ENCODE results near the gene TRDN. TPM values are rescaled to one million over a fixed set of nuclear protein-coding genes. Genes with fewer than 3 reads are reported as not detected.
"Not testable (repeated sequence)": the region's sequence is repeated elsewhere in the genome, so short reads cannot be mapped to it uniquely, and the experiment has no call there.

The TRDN gene
- total RNA-seq, 1 donor from 2014 or later = not detected

DNA sequence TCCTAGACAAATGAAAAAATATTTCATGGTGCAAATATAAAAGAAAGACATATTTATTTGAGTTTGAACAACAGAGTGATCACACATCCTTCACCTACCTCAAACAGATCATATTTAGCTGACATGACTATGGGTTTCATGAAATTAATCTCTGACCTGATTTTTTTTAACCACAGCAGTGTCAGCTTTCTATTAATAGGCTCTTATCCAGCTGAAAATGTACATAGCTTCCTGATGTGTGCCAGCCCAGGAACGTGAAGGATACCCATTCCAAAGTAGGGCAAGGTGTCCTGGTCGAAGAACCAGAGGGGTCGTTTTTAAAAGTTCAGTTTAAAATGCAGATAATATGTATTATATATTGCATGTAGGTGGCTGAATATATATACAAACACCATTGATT, 19.8 kb downstream of the TRDN start:
- Mint-ChIP-seq H3K27ac (no peak overlapping the region), H3K4me1 (ENCODE audit: low read depth) (no peaks in the 10 kb centered on the region), H3K9me3 (no peaks in the 10 kb centered on the region), H3K36me3 (ENCODE audit: low read depth) (no peaks in the 10 kb centered on the region), H3K4me3 (no peak overlapping the region), H3K27me3 (ENCODE audit: insufficient read depth) (no peaks in the 10 kb centered on the region)
- DNase-seq (ENCODE audit: low spot score) = no peak
- intact Hi-C loops (cut with micrococcal nuclease) = no loop called here

DNA sequence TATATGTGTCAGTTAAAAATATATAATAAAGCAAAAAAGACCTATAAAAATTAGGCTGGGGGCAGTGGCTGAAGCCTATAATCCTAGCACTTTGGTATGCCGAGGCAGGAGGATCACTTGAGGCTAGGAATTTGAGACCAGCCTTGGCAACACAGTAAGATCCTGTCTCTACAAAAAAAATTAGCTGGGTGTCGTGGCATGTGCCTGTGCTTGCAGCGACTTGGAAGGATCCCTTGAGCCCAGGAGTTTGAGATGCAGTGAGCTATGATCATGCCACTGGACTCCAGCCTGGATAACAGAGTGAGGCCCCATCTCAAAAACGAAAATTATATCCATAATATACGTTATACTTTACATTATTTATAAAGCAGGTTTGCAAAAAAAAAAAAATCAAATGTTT, 20.7 kb downstream of the TRDN start:
- no peak overlapping the region for H3K27ac Mint-ChIP-seq
- intact Hi-C loops (cut with micrococcal nuclease) = no loop called here
- no peaks in the 10 kb centered on the region for H3K9me3 Mint-ChIP-seq
- no peaks in the 10 kb centered on the region for H3K4me1 Mint-ChIP-seq (ENCODE audit: low read depth)
- H3K36me3 Mint-ChIP-seq (ENCODE audit: low read depth) = no peaks in the 10 kb centered on the region
- no peak for DNase-seq (ENCODE audit: low spot score)
- H3K4me3 Mint-ChIP-seq = no peak overlapping the region
- no peaks in the 10 kb centered on the region for H3K27me3 Mint-ChIP-seq (ENCODE audit: insufficient read depth)

DNA sequence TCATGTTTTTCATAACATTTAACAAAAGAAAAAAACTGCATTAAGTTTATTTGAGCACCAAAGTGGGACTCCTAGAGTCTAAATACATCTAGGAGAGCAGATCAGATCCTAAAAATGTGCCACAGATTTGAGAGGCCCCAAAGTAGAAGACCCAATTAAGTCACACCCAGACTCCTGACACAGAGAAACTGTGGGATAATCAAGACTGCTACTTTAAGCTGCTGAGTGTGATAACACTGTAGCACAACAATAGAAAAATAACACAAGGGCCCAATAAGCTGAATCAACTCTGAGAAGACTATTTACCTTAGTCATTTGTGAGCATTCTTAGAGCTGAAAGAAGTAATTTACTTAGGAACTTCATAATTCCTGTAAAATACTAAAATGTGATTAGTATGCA, 26.0 kb downstream of the TRDN start:
- no peaks in the 10 kb centered on the region for H3K36me3 Mint-ChIP-seq (ENCODE audit: low read depth)
- H3K27me3 Mint-ChIP-seq (ENCODE audit: insufficient read depth) = no peaks in the 10 kb centered on the region
- intact Hi-C loops (cut with micrococcal nuclease) = no loop called here
- H3K4me1 Mint-ChIP-seq (ENCODE audit: low read depth) = no peaks in the 10 kb centered on the region
- H3K27ac Mint-ChIP-seq = no peak overlapping the region
- no peak overlapping the region for H3K4me3 Mint-ChIP-seq
- no peak for DNase-seq (ENCODE audit: low spot score)
- no peaks in the 10 kb centered on the region for H3K9me3 Mint-ChIP-seq

DNA sequence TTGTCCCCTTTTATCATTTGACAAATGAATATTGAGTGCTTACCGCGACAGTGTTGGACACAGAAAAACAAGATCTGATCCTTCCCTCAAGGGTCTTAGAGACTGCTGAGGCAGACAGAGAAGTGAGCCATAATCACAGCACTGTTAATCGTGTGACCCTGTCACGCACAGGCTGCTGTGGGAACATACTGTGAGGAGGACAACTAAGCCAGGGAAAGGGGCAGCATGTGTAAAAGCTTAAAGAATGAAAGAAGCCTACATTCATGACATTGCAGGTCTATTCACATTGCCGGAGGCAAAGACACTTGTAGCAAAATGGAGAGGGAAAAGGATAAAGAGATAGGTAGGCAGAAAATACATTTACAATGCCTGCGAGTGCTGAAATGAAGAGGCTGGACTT, 32.7 kb downstream of the TRDN start:
- Mint-ChIP-seq H3K4me1 (ENCODE audit: low read depth) (no peaks in the 10 kb centered on the region), H3K27ac (no peak overlapping the region), H3K36me3 (ENCODE audit: low read depth) (no peaks in the 10 kb centered on the region), H3K27me3 (ENCODE audit: insufficient read depth) (no peaks in the 10 kb centered on the region), H3K4me3 (no peak overlapping the region), H3K9me3 (no peaks in the 10 kb centered on the region)
- no peak for DNase-seq (ENCODE audit: low spot score)
- intact Hi-C loops (cut with micrococcal nuclease) = no loop called here

DNA sequence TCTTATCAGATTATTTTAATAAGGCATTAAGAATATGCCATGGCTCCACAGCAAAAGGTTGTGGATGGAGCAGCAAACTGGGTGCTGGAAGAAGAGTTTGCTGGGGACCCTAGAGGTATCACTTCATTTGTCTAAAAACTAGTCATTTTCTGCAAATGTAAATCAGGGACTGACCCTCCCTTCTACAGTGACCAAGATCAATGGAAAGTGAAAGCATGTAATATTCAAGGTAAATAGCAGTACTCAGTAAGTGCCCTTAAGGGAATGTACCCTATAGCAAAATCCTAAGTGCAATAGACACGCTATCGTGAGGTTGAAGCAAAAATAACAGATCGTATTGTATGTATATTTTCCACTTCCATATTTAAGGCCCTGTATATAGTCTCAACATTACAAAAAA, 38.7 kb downstream of the TRDN start:
- Mint-ChIP-seq H3K27ac (no peak overlapping the region), H3K9me3 (no peaks in the 10 kb centered on the region)

DNA sequence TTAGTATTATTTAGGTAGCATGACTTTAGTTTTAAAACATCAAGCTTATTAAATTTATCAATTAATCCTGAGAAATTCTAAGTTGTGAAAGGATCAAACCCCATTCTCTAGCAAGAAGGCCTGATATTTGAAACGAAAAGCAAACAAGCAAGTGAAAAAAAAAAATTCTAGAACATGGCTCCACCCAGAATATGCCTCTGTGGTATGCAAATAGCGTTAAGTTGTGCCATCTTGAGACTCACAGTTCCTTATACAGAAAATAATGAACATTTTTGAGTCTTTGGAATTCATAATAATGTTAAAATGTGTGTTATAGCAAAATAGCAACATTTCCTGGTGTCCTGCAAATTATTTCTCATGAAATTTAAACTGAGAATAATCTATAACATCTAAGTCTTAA, 42.0 kb downstream of the TRDN start:
- H3K9me3 Mint-ChIP-seq = no peaks in the 10 kb centered on the region
- no peaks in the 10 kb centered on the region for H3K27me3 Mint-ChIP-seq (ENCODE audit: insufficient read depth)
- H3K4me3 Mint-ChIP-seq = no peak overlapping the region
- H3K4me1 Mint-ChIP-seq (ENCODE audit: low read depth) = no peaks in the 10 kb centered on the region
- intact Hi-C loops (cut with micrococcal nuclease) = no loop called here
- H3K36me3 Mint-ChIP-seq (ENCODE audit: low read depth) = no peaks in the 10 kb centered on the region
- no peak for DNase-seq (ENCODE audit: low spot score)
- no peak overlapping the region for H3K27ac Mint-ChIP-seq

More for the DNA sequence above, 38.7 kb downstream of the TRDN start:
- no peaks in the 10 kb centered on the region for H3K36me3 Mint-ChIP-seq (ENCODE audit: low read depth)
- DNase-seq (ENCODE audit: low spot score) = no peak
- H3K27me3 Mint-ChIP-seq (ENCODE audit: insufficient read depth) = no peaks in the 10 kb centered on the region
- no peak overlapping the region for H3K4me3 Mint-ChIP-seq
- no peaks in the 10 kb centered on the region for H3K4me1 Mint-ChIP-seq (ENCODE audit: low read depth)
- intact Hi-C loops (cut with micrococcal nuclease) = no loop called here

DNA sequence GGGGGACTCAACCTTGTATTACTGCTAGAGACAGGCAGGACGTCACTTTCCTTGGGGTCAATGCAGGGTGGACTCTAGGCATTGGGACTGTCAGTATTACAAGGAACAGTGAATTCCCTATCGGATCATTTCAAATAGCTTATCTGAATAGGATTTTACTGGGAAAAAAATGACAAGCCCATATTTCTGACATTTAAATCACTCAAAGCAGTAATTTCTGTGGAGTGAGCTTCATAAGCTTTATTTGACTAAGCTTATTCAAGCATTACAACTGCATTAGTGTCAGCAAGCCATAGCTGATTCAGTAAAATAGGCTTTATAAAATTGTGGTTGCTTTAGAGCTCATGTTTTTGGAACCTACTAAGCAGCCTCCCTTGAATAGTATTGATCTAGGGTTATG, 44.3 kb downstream of the TRDN start:
- Mint-ChIP-seq H3K4me1 (ENCODE audit: low read depth) (no peaks in the 10 kb centered on the region), H3K36me3 (ENCODE audit: low read depth) (no peaks in the 10 kb centered on the region), H3K27ac (no peak overlapping the region), H3K4me3 (no peak overlapping the region), H3K27me3 (ENCODE audit: insufficient read depth) (no peaks in the 10 kb centered on the region), H3K9me3 (no peaks in the 10 kb centered on the region)
- no peak for DNase-seq (ENCODE audit: low spot score)
- intact Hi-C loops (cut with micrococcal nuclease) = no loop called here

DNA sequence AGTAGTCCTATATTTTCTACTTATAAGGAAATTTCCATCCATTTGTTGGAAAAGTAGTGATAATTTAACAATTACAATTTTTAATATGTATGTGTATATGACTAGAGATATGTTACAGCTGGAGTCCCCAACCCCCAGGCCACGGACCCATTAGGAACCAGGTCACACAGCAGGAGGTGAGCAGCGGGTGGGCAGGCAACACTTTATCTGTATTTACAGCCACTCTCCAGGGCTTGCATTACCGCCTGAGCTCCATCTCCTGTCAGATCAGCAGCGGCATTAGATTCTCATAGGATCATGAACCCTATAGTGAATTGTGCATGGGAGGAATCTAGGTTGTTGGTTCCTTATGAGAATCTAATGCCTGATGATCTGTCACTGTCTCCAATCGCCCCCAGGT, 46.8 kb downstream of the TRDN start:
- intact Hi-C loops (cut with micrococcal nuclease) = no loop called here
- no peaks in the 10 kb centered on the region for H3K4me1 Mint-ChIP-seq (ENCODE audit: low read depth)
- no peak overlapping the region for H3K27ac Mint-ChIP-seq
- DNase-seq (ENCODE audit: low spot score) = no peak
- no peak overlapping the region for H3K4me3 Mint-ChIP-seq
- H3K27me3 Mint-ChIP-seq (ENCODE audit: insufficient read depth) = no peaks in the 10 kb centered on the region
- H3K36me3 Mint-ChIP-seq (ENCODE audit: low read depth) = no peaks in the 10 kb centered on the region
- no peaks in the 10 kb centered on the region for H3K9me3 Mint-ChIP-seq

DNA sequence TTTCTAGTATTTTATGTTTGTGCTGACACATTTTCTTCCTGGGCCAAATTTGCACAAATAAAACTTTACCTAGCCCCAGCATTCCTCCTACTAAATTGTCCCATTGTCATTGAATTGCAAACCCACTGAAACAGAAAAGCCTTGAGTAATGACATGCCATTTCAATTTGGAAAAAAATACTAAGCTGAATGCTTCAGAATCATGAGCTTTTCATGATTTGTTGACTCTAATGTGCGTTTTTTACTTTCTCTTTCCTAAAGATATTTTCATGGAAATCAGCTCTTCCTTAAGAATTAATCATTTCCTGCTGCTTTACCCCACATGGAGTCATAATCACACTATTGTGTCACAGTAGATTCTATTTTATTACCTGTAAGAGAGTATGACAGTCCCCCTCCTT, 47.4 kb downstream of the TRDN start:
- Mint-ChIP-seq H3K4me3 (no peak overlapping the region), H3K27me3 (ENCODE audit: insufficient read depth) (no peaks in the 10 kb centered on the region), H3K36me3 (ENCODE audit: low read depth) (no peaks in the 10 kb centered on the region), H3K27ac (no peak overlapping the region), H3K4me1 (ENCODE audit: low read depth) (no peaks in the 10 kb centered on the region), H3K9me3 (no peaks in the 10 kb centered on the region)
- intact Hi-C loops (cut with micrococcal nuclease) = no loop called here
- no peak for DNase-seq (ENCODE audit: low spot score)

DNA sequence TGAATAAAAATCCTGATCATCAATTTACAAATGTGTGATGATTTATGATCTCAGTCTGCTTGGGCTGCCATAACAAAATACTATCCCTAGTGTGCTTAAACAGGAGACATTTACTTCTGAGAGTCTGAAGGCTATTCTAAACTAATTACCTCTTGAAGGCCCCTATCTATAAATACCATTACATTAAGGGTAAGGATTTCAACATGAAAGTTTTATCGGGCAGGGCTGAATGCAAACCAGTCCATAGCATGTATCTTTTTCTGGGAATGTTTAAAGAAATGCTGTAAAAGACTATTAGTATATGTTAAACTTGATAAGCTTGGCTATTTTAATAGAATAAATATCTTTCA, 48.2 kb downstream of the TRDN start:
- Mint-ChIP-seq H3K27ac (no peak overlapping the region), H3K36me3 (ENCODE audit: low read depth) (no peaks in the 10 kb centered on the region), H3K4me1 (ENCODE audit: low read depth) (no peaks in the 10 kb centered on the region), H3K4me3 (no peak overlapping the region), H3K27me3 (ENCODE audit: insufficient read depth) (no peaks in the 10 kb centered on the region), H3K9me3 (no peaks in the 10 kb centered on the region)
- intact Hi-C loops (cut with micrococcal nuclease) = no loop called here
- no peak for DNase-seq (ENCODE audit: low spot score)

DNA sequence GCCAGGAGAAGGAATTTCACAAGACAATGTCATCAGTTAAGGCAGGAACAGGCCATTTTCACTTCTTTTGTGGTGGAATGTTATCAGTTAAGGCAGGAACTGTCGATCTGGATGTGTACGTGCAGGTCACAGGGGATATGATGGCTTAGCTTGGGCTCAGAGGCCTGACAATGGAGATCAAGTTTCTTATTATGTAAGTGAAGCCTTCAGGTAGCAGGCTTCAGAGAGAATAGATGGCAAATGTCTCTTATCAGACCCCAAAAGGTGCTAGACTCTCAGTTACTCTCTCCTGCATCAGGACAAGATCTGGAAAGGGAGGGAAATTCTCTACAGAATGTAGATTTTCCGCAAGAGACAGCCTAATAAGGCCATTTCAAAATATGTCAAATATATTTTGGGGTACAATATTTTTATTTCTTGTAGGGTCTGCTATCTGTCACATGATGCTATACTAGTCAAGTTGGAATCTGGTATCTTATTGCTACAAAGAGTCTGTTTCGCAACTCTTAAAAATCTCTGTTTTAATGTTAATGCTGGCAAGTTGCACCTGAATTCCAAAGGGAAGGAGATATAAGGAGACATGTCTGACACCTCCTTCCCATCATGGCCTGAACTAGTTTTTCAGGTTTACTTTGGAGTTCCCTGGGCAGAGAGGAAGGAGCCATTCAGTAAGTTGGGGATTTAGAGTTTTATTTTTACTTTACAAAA, 48.8 kb downstream of the TRDN start:
- no peak overlapping the region for H3K27ac Mint-ChIP-seq
- H3K9me3 Mint-ChIP-seq = no peaks in the 10 kb centered on the region
- DNase-seq (ENCODE audit: low spot score) = no peak
- no peaks in the 10 kb centered on the region for H3K4me1 Mint-ChIP-seq (ENCODE audit: low read depth)
- no peak overlapping the region for H3K4me3 Mint-ChIP-seq
- intact Hi-C loops (cut with micrococcal nuclease) = no loop called here
- no peaks in the 10 kb centered on the region for H3K27me3 Mint-ChIP-seq (ENCODE audit: insufficient read depth)
- no peaks in the 10 kb centered on the region for H3K36me3 Mint-ChIP-seq (ENCODE audit: low read depth)

DNA sequence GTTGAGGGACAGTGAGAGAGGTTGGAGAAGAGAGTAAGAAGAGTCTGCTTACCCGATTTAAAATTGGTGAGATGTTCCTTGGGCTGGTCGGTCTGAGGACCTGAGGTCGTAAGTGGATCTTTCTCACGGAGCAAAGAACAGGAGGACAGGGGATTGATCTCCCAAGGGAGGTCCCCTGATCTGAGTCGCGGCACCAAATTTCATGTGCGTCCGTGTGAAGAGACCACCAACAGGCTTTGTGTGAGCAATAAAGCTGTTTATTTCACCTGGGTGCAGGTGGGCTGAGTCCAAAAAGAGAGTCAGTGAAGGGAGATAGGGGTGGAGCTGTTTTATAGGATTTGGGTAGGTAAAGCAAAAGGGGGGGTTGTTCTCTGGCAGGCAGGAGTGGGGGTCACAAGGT, 49.3 kb downstream of the TRDN start:
- H3K9me3 Mint-ChIP-seq; H3K36me3 Mint-ChIP-seq (ENCODE audit: low read depth); H3K4me3 Mint-ChIP-seq; DNase-seq (ENCODE audit: low spot score); H3K27me3 Mint-ChIP-seq (ENCODE audit: insufficient read depth); H3K4me1 Mint-ChIP-seq (ENCODE audit: low read depth); intact Hi-C loops (cut with micrococcal nuclease); H3K27ac Mint-ChIP-seq: not testable (repeated sequence)

DNA sequence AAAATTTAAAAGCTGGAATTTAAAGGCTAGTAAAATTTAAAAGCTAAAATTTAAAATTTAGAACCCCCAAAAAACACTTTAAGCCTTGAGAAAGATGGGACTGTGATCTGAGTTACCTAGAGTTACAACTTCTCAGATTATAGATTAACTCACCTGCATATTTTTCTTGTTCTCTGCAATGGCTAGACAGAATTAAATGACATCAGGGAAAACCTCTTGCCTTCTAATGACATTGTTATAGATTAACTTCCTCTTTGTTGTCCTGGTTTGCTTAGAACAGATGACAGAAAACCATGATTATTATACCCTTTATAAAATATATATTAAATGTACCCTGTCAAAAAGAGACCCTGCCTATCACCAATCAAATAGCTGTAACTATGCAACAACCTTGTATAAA, 56.4 kb downstream of the TRDN start:
- Mint-ChIP-seq H3K9me3 (no peaks in the 10 kb centered on the region), H3K4me1 (ENCODE audit: low read depth) (no peaks in the 10 kb centered on the region), H3K4me3 (no peak overlapping the region), H3K36me3 (ENCODE audit: low read depth) (no peaks in the 10 kb centered on the region), H3K27ac (no peak overlapping the region), H3K27me3 (ENCODE audit: insufficient read depth) (no peaks in the 10 kb centered on the region)
- intact Hi-C loops (cut with micrococcal nuclease) = no loop called here
- no peak for DNase-seq (ENCODE audit: low spot score)

DNA sequence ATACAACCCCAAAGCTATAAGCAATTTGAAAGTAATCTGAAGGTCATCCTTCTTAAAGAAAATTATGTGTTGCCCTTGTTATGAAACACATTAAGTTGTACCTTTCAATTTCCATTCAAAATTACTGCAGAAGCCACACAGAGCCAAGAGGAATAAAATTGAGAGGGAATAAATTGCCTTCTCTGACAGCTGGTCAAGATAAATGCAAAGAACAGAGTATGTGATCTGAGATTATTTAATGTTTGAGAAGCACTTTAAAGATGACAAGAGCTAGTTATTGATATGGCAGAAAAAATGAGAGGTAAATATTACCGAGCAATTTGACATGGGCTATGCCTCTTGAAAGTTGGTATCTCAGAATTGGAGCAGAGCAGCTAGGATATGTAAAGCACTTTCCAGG, 61.6 kb downstream of the TRDN start:
- intact Hi-C loops (cut with micrococcal nuclease) = no loop called here
- H3K4me1 Mint-ChIP-seq (ENCODE audit: low read depth) = no peaks in the 10 kb centered on the region
- H3K36me3 Mint-ChIP-seq (ENCODE audit: low read depth) = no peaks in the 10 kb centered on the region
- no peak for DNase-seq (ENCODE audit: low spot score)
- H3K27ac Mint-ChIP-seq = no peak overlapping the region
- H3K27me3 Mint-ChIP-seq (ENCODE audit: insufficient read depth) = no peaks in the 10 kb centered on the region
- no peaks in the 10 kb centered on the region for H3K9me3 Mint-ChIP-seq
- H3K4me3 Mint-ChIP-seq = no peak overlapping the region

Data from activated T-helper 1 cell treated with anti-CD3 and anti-CD28 coated beads, Interleukin-12 subunit alpha, Interleukin-12 subunit beta, Interleukin-2, Interleukin-4 antibody, amounts not matched to agents 30 ng/mL and 10 ng/mL and 1 ng/mL, durations not matched to agents 14 hours and 24 hours and 36 hours (primary cell).